Tibial nerve (tissue), 4 donors: ENCODE results near the gene SARNP.

ENCODE experiments used
- EP300 ChIP-seq, 2 donors: sonication (generic); formaldehyde crosslinking; IDR thresholded peaks; one replicate each; pipeline ENCODE4 v1.6.1; 2017; ENCODE audit warnings: antibody characterized with exemption in 2 of 2, mild to moderate bottlenecking in 1 of 2
- POLR2A ChIP-seq, 2 donors: fragments of 450-650 bp; IDR thresholded peaks; one replicate each; pipeline ENCODE4 v1.6.1; 2017; ENCODE audit warnings: antibody characterized with exemption in 2 of 2, mild to moderate bottlenecking in 2 of 2, moderate library complexity in 2 of 2
- TF ChIP-seq, protein P1 (sequence below), 5 experiments: fragments of 200-600 bp in 3 of 5; fragments of 450-650 bp in 2 of 5; sonication (generic) in 3 of 5; IDR thresholded peaks; one replicate each; pipeline ENCODE4 v1.5.1; 2016 to 2019; ENCODE audit warnings: antibody characterized with exemption in 5 of 5, mild to moderate bottlenecking in 3 of 5, moderate library complexity in 2 of 5

DNA sequence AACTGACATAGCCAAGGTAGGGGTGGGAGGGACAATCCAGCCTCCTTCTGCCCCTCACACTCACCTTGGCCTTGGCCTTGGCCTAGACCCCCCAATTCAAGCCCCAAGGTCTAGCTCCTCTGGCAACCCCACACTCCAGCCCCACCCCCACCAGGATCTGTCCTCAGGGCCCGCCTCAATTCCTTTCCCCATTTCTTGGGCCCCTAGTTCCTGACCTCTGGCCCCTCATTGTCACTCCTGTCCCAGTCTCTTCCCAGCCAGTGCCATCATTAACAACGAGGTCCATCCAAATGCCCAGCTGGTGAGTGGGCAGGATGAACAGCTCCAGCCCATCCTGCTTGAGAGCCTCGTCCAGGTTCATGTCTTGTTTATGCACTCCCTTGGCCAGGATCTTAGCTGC, 81.4 kb downstream of the SARNP start:
- no peak for TF ChIP-seq EP300 (IDR thresholded peaks at IDR 0.05)
- TF ChIP-seq, protein P1, sequence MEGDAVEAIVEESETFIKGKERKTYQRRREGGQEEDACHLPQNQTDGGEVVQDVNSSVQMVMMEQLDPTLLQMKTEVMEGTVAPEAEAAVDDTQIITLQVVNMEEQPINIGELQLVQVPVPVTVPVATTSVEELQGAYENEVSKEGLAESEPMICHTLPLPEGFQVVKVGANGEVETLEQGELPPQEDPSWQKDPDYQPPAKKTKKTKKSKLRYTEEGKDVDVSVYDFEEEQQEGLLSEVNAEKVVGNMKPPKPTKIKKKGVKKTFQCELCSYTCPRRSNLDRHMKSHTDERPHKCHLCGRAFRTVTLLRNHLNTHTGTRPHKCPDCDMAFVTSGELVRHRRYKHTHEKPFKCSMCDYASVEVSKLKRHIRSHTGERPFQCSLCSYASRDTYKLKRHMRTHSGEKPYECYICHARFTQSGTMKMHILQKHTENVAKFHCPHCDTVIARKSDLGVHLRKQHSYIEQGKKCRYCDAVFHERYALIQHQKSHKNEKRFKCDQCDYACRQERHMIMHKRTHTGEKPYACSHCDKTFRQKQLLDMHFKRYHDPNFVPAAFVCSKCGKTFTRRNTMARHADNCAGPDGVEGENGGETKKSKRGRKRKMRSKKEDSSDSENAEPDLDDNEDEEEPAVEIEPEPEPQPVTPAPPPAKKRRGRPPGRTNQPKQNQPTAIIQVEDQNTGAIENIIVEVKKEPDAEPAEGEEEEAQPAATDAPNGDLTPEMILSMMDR (IDR thresholded peaks at IDR 0.05): no peak
- no peak for TF ChIP-seq POLR2A (IDR thresholded peaks at IDR 0.05)
